PFSK-1 (cell line): ENCODE data around the gene APOL5.

Experiments used
- FOXP2 ChIP-seq: optimal IDR thresholded peaks from 2 replicates; pipeline ENCODE3; 2011; ENCODE audit warnings: borderline replicate concordance, control low read depth, inconsistent platforms; ENCODE audit not compliant: insufficient read depth; ENCODE audit errors: extremely low read length, extremely low read depth
- POLR2AphosphoS5 ChIP-seq: IDR thresholded peaks from 2 replicates; pipeline ENCODE4 v1.6.1; 2012; ENCODE audit warnings: low read depth, mild to moderate bottlenecking, control low read depth, low read length, moderate library complexity
- REST ChIP-seq, 2 experiments: IDR thresholded peaks; 2 replicates each; pipeline versions ENCODE4 v1.6.1 to v1.8.0; 2011 to 2012; ENCODE audit warnings: low read depth in 2 of 2, low read length in 2 of 2, control low read depth in 1 of 2, inconsistent platforms in 1 of 2, mild to moderate bottlenecking in 1 of 2, moderate library complexity in 1 of 2; ENCODE audit not compliant: insufficient read depth in 1 of 2
- SIN3A ChIP-seq: IDR thresholded peaks from 2 replicates; pipeline ENCODE4 v1.6.1; 2012; ENCODE audit warnings: mild to moderate bottlenecking, low read length, moderate library complexity, borderline replicate concordance; ENCODE audit not compliant: insufficient read depth
- TAF1 ChIP-seq: IDR thresholded peaks from 2 replicates; pipeline ENCODE4 v1.6.1; 2012; ENCODE audit warnings: low read length, control low read depth, borderline replicate concordance; ENCODE audit not compliant: insufficient read depth

APOL5 gene

DNA sequence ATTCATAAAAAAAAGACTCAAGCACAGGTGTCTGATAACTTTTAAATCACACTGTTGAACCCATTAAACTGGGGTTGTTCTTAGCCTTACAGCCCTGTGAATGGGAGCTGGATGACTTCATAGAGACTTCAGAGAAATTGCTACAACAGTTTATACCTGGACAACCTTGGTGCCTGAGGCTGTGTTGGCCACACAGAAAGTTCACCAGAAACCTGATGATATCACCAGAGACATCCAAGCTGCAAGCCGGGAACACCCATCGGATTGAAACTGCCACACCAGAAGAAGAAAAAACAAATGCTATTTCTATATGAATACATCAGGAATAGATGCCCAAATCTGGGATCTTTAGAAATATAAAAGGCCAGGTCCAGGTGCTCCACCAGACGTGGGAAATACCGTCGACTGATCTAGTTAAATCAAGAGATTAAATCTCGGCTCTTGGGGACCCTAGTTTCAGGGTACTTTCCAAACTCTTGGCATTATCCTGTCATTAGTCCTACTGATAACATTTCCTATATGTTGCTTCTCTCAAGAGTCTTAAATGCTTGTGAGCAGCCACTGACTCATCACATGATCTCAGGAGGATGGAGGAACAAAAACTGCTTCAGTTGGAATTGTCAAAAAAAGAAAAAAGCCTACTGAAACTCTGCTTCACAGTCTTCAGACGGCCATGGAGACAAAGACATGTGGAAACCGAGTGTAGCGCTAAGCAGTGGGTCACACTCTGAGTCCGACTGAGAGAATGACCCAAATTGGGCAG is 28.6 kb upstream of the APOL5 start:
- TF ChIP-seq SIN3A (no peak), POLR2AphosphoS5 (no peak), TAF1 (no peak), REST (IDR thresholded peaks at IDR 0.05; ENCODE audit: insufficient read depth in 1 of 2, low read depth in 2 of 2, low read length in 2 of 2) (no peak)

- no peak for TF ChIP-seq SIN3A
- no peak for TF ChIP-seq TAF1
- TF ChIP-seq FOXP2, result no peak
- TF ChIP-seq REST (IDR thresholded peaks at IDR 0.05; ENCODE audit: insufficient read depth in 1 of 2, low read depth in 2 of 2, low read length in 2 of 2), result no peak
- no peak for TF ChIP-seq POLR2AphosphoS5
Observed at GRCh38 chr22:35690001-35690400, 27.7 kb upstream of the APOL5 start.

DNA sequence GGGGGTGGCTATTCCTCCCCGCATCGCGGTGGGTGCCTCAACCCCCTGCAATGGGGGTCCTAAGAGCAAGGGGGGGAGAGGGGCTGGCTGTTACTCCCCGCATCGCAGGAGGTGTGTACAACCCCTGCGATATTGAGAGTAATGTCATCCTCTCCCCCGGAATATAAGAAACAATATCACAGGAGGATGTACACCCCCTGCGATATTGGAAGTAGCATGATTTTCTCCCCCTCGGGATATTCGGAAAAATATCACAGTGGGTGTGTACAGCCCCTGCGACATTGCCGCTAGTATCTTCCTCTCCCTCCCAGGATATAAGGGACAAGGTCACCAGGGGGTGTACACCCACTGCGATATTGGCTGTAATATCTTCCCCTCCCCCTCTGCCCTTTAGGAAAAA is 22.5 kb upstream of the APOL5 start:
- TF ChIP-seq POLR2AphosphoS5, result no peak
- TF ChIP-seq FOXP2, result no peak
- TF ChIP-seq TAF1, result no peak
- no peak for TF ChIP-seq REST (IDR thresholded peaks at IDR 0.05; ENCODE audit: insufficient read depth in 1 of 2, low read depth in 2 of 2, low read length in 2 of 2)
- TF ChIP-seq SIN3A, result no peak

DNA sequence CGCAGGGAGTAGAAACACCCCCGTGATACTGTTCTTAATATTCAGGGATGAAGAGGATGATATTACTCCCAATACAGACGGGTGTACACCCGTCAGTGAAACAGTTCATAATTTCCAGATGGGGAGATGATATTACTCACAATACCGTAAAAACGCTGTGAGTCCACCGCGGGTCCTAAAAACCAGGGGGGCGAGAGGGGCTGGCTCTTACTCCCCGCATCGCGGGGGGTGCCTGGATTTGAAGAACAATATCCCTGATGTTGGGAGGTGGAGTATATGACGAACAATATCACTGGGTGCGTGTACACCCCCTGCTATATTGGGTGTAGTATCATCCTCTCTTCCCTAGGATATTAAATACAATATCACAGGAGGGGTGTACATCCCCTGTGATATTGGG is 20.5 kb upstream of the APOL5 start:
- no peak for TF ChIP-seq POLR2AphosphoS5

DNA sequence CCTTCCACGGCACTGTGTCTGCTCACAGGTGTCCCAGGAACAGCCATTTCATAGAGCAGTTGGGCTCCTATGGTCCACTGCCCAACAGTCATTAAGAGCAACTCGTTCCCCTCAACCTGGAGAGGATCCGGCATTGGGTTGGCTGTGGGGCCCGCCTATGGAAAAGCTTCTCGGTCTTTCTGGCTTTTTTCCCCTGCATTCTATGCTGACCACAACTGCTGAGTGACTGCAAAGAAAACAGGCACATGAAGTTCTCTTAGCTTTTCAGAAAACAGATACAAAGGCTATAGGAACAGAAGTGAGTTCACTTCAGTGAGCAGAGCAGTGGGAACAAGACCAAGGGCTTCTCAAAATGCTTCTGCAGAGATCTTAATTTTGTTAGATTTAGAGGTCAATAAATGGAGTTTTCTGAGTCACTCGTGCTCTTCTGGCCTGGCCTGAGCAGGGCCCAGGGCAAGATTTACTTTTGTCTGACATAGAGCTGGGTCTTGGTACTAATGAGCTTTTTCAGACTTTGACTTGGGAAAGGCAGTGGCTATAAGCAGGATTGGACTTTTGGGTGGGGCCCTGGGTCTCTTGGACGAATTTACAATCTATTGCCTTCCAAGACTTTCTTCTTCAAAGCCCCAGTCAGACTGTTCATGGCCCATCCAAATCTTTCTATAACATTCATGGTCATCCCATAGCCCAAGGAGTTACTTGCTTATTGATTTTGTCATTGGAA is 13.6 kb upstream of the APOL5 start:
- TF ChIP-seq TAF1, result no peak
- no peak for TF ChIP-seq POLR2AphosphoS5
- no peak for TF ChIP-seq REST (IDR thresholded peaks at IDR 0.05; ENCODE audit: insufficient read depth in 1 of 2, low read depth in 2 of 2, low read length in 2 of 2)
- no peak for TF ChIP-seq FOXP2
- TF ChIP-seq SIN3A, result no peak
